ENCODE data around the gene KRT71. TPM values are rescaled to one million over a fixed set of nuclear protein-coding genes. Genes with fewer than 3 reads are reported as not detected.
A peak's percentile ranks its signal among the peaks of the same experiment; 100 is the strongest.

KRT71 gene
- polyA plus RNA-seq, 3 donors = not detected

DNA sequence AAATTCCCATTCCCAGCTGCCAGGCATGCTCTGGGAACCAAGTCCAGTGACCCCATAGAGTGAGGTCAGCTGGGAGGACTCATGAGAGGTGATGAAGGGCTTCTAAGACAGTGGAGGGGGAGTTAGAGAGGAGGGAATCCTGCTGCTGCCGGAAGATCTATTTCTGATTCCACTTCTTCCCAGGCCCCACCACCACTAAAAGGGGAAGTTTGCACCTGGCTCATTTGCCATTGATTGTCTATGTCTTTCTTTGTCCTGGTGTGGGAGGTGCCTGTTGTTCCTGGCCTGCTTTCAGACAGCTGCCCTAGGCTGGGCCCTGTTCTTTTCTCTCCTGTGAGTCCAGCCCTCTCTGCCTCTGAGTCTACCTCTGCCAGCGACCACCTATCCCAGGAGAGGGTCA, 56.9 kb downstream of the KRT71 start:
- whole genome bisulfite sequencing (ENCODE audit: insufficient coverage) = no CpG with 5 or more reads among the region's 2 CpGs
- H3K36me3 Mint-ChIP-seq = no peaks in the 10 kb centered on the region
- H3K9me3 ChIP-seq (replicated peaks in 1 of 2; ENCODE audit: control insufficient read depth in 1 of 2, insufficient read depth in 1 of 2, low read length in 2 of 2) = no peaks in the 10 kb centered on the region
- no peaks in the 10 kb centered on the region for H4K20me1 ChIP-seq (ENCODE audit: insufficient read depth, low read length)
- no peak overlapping the region for H2AFZ ChIP-seq (ENCODE audit: insufficient read depth, low read depth, low read length, poor library complexity, severe bottlenecking)
- H3K79me2 ChIP-seq (ENCODE audit: insufficient read depth, low read length) = no peaks in the 10 kb centered on the region
- TF ChIP-seq, protein P1, sequence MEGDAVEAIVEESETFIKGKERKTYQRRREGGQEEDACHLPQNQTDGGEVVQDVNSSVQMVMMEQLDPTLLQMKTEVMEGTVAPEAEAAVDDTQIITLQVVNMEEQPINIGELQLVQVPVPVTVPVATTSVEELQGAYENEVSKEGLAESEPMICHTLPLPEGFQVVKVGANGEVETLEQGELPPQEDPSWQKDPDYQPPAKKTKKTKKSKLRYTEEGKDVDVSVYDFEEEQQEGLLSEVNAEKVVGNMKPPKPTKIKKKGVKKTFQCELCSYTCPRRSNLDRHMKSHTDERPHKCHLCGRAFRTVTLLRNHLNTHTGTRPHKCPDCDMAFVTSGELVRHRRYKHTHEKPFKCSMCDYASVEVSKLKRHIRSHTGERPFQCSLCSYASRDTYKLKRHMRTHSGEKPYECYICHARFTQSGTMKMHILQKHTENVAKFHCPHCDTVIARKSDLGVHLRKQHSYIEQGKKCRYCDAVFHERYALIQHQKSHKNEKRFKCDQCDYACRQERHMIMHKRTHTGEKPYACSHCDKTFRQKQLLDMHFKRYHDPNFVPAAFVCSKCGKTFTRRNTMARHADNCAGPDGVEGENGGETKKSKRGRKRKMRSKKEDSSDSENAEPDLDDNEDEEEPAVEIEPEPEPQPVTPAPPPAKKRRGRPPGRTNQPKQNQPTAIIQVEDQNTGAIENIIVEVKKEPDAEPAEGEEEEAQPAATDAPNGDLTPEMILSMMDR (IDR thresholded peaks at IDR 0.05) = no peak
- DNase-seq = no peak
- H3K9ac ChIP-seq (ENCODE audit: insufficient read depth, low read length, poor library complexity, severe bottlenecking) = no peak overlapping the region
- no peak overlapping the region for H3K27ac Mint-ChIP-seq
- H3K4me1 ChIP-seq (ENCODE audit: control insufficient read depth in 1 of 2, insufficient read depth in 2 of 2, low read length in 2 of 2) = peaks cover 9 to 18% of the 10 kb centered on the region in 2 donors
- H3K27me3 ChIP-seq (ENCODE audit: control insufficient read depth in 2 of 2, insufficient read depth in 2 of 2, low read length in 2 of 2) = no peaks in the 10 kb centered on the region
- H3K27me3 Mint-ChIP-seq (ENCODE audit: low read depth in 3 of 3) = peaks cover 5 to 16% (median 13%) of the 10 kb centered on the region in 3 donors
- no peak overlapping the region for H3K4me2 ChIP-seq (replicated peaks; ENCODE audit: extremely low read depth, low read length, poor library complexity, severe bottlenecking)
- H3K4me1 Mint-ChIP-seq = peaks cover 20% of the 10 kb centered on the region
- no peak overlapping the region for H3K4me3 Mint-ChIP-seq
- no peaks in the 10 kb centered on the region for H3K36me3 ChIP-seq (replicated peaks in 1 of 2; ENCODE audit: control insufficient read depth in 1 of 2, insufficient read depth in 2 of 2, low read length in 2 of 2)
- no peak overlapping the region for H3K27ac ChIP-seq (ENCODE audit: low read depth in 1 of 2, low read length in 2 of 2)
- no peak overlapping the region for H3K4me3 ChIP-seq (replicated peaks in 1 of 3; ENCODE audit: low read depth in 2 of 3, low read length in 3 of 3)
- intact Hi-C loops (cut with micrococcal nuclease) = no loop called here
- peaks cover 0 to 5% (median 0%) of the 10 kb centered on the region in 7 donors for H3K9me3 Mint-ChIP-seq

DNA sequence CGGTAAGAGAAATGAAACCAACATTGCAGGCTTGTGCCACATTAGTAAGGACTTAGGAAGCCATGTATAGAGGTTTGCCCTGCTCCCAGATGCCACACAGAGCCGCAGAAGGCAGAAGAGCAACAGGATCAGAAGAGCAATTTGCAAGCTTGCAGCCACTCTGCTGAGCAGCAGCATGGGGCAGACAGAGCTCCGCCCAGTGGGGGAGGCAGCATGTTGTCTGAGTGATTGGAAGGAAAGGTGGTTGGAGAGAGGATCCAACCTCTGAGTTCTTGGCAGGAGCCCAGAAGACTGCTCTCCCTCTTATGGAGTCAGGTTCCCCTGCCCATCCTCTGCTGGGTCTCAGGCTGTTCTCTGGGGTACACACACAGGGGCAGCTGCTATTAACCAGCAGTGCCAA, 57.6 kb downstream of the KRT71 start:
- H3K9me3 Mint-ChIP-seq = peaks cover 0 to 1% (median 0%) of the 10 kb centered on the region in 7 donors
- peaks cover 20% of the 10 kb centered on the region for H3K4me1 Mint-ChIP-seq
- Histone ChIP-seq H3K27me3 (ENCODE audit: control insufficient read depth in 2 of 2, insufficient read depth in 2 of 2, low read length in 2 of 2) (no peaks in the 10 kb centered on the region), H3K27ac (ENCODE audit: low read depth in 1 of 2, low read length in 2 of 2) (no peak overlapping the region), H3K9ac (ENCODE audit: insufficient read depth, low read length, poor library complexity, severe bottlenecking) (peak overlapping the region; percentile 21), H3K36me3 (replicated peaks in 1 of 2; ENCODE audit: control insufficient read depth in 1 of 2, insufficient read depth in 2 of 2, low read length in 2 of 2) (no peaks in the 10 kb centered on the region), H3K9me3 (replicated peaks in 1 of 2; ENCODE audit: control insufficient read depth in 1 of 2, insufficient read depth in 1 of 2, low read length in 2 of 2) (no peaks in the 10 kb centered on the region), H3K4me1 (ENCODE audit: control insufficient read depth in 1 of 2, insufficient read depth in 2 of 2, low read length in 2 of 2) (peaks cover 9 to 18% of the 10 kb centered on the region in 2 donors), H3K4me2 (replicated peaks; ENCODE audit: extremely low read depth, low read length, poor library complexity, severe bottlenecking) (peak overlapping the region; percentile 5), H4K20me1 (ENCODE audit: insufficient read depth, low read length) (no peaks in the 10 kb centered on the region), H3K79me2 (ENCODE audit: insufficient read depth, low read length) (no peaks in the 10 kb centered on the region), H3K4me3 (replicated peaks in 1 of 3; ENCODE audit: low read depth in 2 of 3, low read length in 3 of 3) (no peak overlapping the region), H2AFZ (ENCODE audit: insufficient read depth, low read depth, low read length, poor library complexity, severe bottlenecking) (peak overlapping the region; percentile 41)
- no peak for DNase-seq
- intact Hi-C loops (cut with micrococcal nuclease) = no loop called here
- no peak overlapping the region for H3K27ac Mint-ChIP-seq
- peak overlapping the region in 1 of 2 donors; percentile 19 for H3K4me3 Mint-ChIP-seq
- no peaks in the 10 kb centered on the region for H3K36me3 Mint-ChIP-seq
- TF ChIP-seq, protein P1 (IDR thresholded peaks at IDR 0.05) = no peak
- peaks cover 8 to 18% (median 15%) of the 10 kb centered on the region in 3 donors for H3K27me3 Mint-ChIP-seq (ENCODE audit: low read depth in 3 of 3)
- 33% methylated on average over 3 of the region's 3 CpGs for WGBS (ENCODE audit: insufficient coverage)
